CD4-positive, alpha-beta memory T cell (primary cell): Measurements from ENCODE around the gene SLC6A11. TPM values are rescaled to one million over a fixed set of nuclear protein-coding genes. Genes with fewer than 3 reads are reported as not detected.

ENCODE experiments used
- CTCF ChIA-PET: fragments of 350-600 bp; sonication (Branson Sonifier 250); formaldehyde crosslinking; loops from one replicate; lab custom pipeline; 2021; ENCODE audit warnings: inconsistent platforms; ENCODE audit not compliant: partially characterized antibody; lab: Charles Lee
- POLR2A ChIA-PET: fragments of 350-600 bp; sonication (Branson Sonifier 250); formaldehyde crosslinking; loops from one replicate; lab custom pipeline; 2021; ENCODE audit not compliant: partially characterized antibody; lab: Charles Lee
- DNase-seq, 5 donors: peaks; one replicate each; pipeline versions ENCODE4 v3.0.0 to v3.0.0-alpha.2; 2020 to 2022; ENCODE audit warnings: mixed read lengths in 1 of 5
- H3K27ac ChIP-seq: one replicate; pipeline ENCODE4 v1.7.0; 2013; ENCODE audit warnings: low read depth, low read length
- H3K27me3 ChIP-seq: 2 replicates; pipeline ENCODE4 v1.7.0; 2013; ENCODE audit warnings: mild to moderate bottlenecking, low read length, moderate library complexity; ENCODE audit not compliant: insufficient read depth
- H3K36me3 ChIP-seq: 2 replicates; pipeline ENCODE4 v1.7.0; 2013; ENCODE audit warnings: mild to moderate bottlenecking, low read length, moderate library complexity; ENCODE audit not compliant: insufficient read depth
- H3K4me1 ChIP-seq: 2 replicates; pipeline ENCODE4 v1.7.0; 2013; ENCODE audit warnings: mild to moderate bottlenecking, low read length, moderate library complexity; ENCODE audit not compliant: insufficient read depth
- H3K4me3 ChIP-seq, 2 donors: one replicate each; pipeline ENCODE4 v1.7.0; 2013; ENCODE audit warnings: low read length in 2 of 2, mild to moderate bottlenecking in 1 of 2
- H3K9me3 ChIP-seq, 2 donors: one replicate each; pipeline ENCODE4 v1.7.0; 2013; ENCODE audit warnings: low read length in 2 of 2, control low read depth in 1 of 2; ENCODE audit not compliant: control insufficient read depth in 1 of 2
- H3K27ac Mint-ChIP-seq, 7 donors: one replicate each; pipeline ENCODE4 v1.8.0; 2020 to 2021; ENCODE audit warnings: mixed read lengths in 7 of 7, mild to moderate bottlenecking in 6 of 7, inconsistent platforms in 3 of 7, moderate library complexity in 3 of 7
- H3K27me3 Mint-ChIP-seq, 2 donors: one replicate each; pipeline ENCODE4 v1.8.0; 2020 to 2021; ENCODE audit warnings: mixed read lengths in 2 of 2
- H3K36me3 Mint-ChIP-seq, 2 donors: one replicate each; pipeline ENCODE4 v1.8.0; 2020 to 2021; ENCODE audit warnings: mixed read lengths in 2 of 2, inconsistent platforms in 1 of 2, mild to moderate bottlenecking in 1 of 2
- H3K4me1 Mint-ChIP-seq, 4 donors: one replicate each; pipeline ENCODE4 v1.8.0; 2020 to 2021; ENCODE audit warnings: mixed read lengths in 4 of 4, mild to moderate bottlenecking in 1 of 4
- H3K4me3 Mint-ChIP-seq, 8 donors: one replicate each; pipeline ENCODE4 v1.8.0; 2020 to 2021; ENCODE audit warnings: mixed read lengths in 8 of 8, mild to moderate bottlenecking in 7 of 8, moderate library complexity in 6 of 8, inconsistent platforms in 3 of 8
- H3K9me3 Mint-ChIP-seq, 8 donors: one replicate each; pipeline ENCODE4 v1.8.0; 2020 to 2021; ENCODE audit warnings: mixed read lengths in 8 of 8, mild to moderate bottlenecking in 5 of 8, inconsistent platforms in 3 of 8, moderate library complexity in 1 of 8
- intact Hi-C: fragments of 100-400 bp; cut with micrococcal nuclease; formaldehyde crosslinking; loops from one replicate; pipeline ENCODE4 v1.15.1; 2023
- polyA plus RNA-seq, 2 donors: library from polyadenylated mRNA; unstranded; fragments of 300-500 nt; fragmentation: Illumina TruSeq; gene quantifications; one replicate each; pipeline ENCODE4 v1.2.3, GENCODE V29; 2021
- total RNA-seq, 2 experiments: library from RNA; stranded (reverse); gene quantifications; one replicate each; pipeline ENCODE4 v1.2.3, GENCODE V29; 2021

The SLC6A11 gene
- total and polyA plus RNA-seq, 4 experiments from 2014 or later = not detected

- POLR2A ChIA-PET = no interaction called here
- H3K9me3 Mint-ChIP-seq = peaks cover 0 to 35% (median 17%) of the 10 kb centered on the region in 8 donors
Observed at GRCh38 chr3:10889206-10889960, 73.4 kb downstream of the SLC6A11 start.

GRCh38 chr3:10890665-10891064 lies 74.6 kb downstream of the SLC6A11 start:
- no peak for DNase-seq
- Histone ChIP-seq H3K4me3 (no peak overlapping the region), H3K36me3 (no peaks in the 10 kb centered on the region), H3K4me1 (no peaks in the 10 kb centered on the region), H3K9me3 (peaks cover 0 to 9% of the 10 kb centered on the region in 2 donors), H3K27me3 (no peaks in the 10 kb centered on the region), H3K27ac (no peak overlapping the region)
- no peak overlapping the region for H3K4me3 Mint-ChIP-seq
- H3K36me3 Mint-ChIP-seq = no peaks in the 10 kb centered on the region
- peaks cover 7 to 26% of the 10 kb centered on the region in 2 donors for H3K27me3 Mint-ChIP-seq
- intact Hi-C loops = no loop called here
- H3K4me1 Mint-ChIP-seq = no peaks in the 10 kb centered on the region
- CTCF ChIA-PET = no interaction called here
- POLR2A ChIA-PET = no interaction called here
- H3K9me3 Mint-ChIP-seq = peaks cover 0 to 35% (median 17%) of the 10 kb centered on the region in 8 donors
- no peak overlapping the region for H3K27ac Mint-ChIP-seq

More at GRCh38 chr3:10889206-10889960, 73.4 kb downstream of the SLC6A11 start:
- Mint-ChIP-seq H3K36me3 (no peaks in the 10 kb centered on the region), H3K27ac (no peak overlapping the region), H3K4me3 (no peak overlapping the region), H3K4me1 (no peaks in the 10 kb centered on the region), H3K27me3 (peaks cover 5 to 22% of the 10 kb centered on the region in 2 donors)
- Histone ChIP-seq H3K4me3 (no peak overlapping the region), H3K4me1 (no peaks in the 10 kb centered on the region), H3K36me3 (no peaks in the 10 kb centered on the region), H3K27ac (no peak overlapping the region), H3K9me3 (peaks cover 0 to 9% of the 10 kb centered on the region in 2 donors), H3K27me3 (no peaks in the 10 kb centered on the region)
- intact Hi-C loops = no loop called here
- CTCF ChIA-PET = no interaction called here
- no peak for DNase-seq

- Histone ChIP-seq H3K9me3 (peaks cover 0 to 9% of the 10 kb centered on the region in 2 donors), H3K27me3 (no peaks in the 10 kb centered on the region), H3K4me1 (no peaks in the 10 kb centered on the region), H3K4me3 (no peak overlapping the region), H3K27ac (no peak overlapping the region), H3K36me3 (no peaks in the 10 kb centered on the region)
- no peaks in the 10 kb centered on the region for H3K36me3 Mint-ChIP-seq
- no peak overlapping the region for H3K4me3 Mint-ChIP-seq
- H3K27me3 Mint-ChIP-seq = peaks cover 7 to 15% of the 10 kb centered on the region in 2 donors
- peaks cover 0 to 35% (median 17%) of the 10 kb centered on the region in 8 donors for H3K9me3 Mint-ChIP-seq
- intact Hi-C loops = no loop called here
- no peak overlapping the region for H3K27ac Mint-ChIP-seq
- no peaks in the 10 kb centered on the region for H3K4me1 Mint-ChIP-seq
- no peak for DNase-seq
- ChIA-PET POLR2A (no interaction called here), CTCF (no interaction called here)
Observed at GRCh38 chr3:10892622-10893021, 76.6 kb downstream of the SLC6A11 start.

- H3K36me3 ChIP-seq = no peaks in the 10 kb centered on the region
- H3K27me3 ChIP-seq = no peaks in the 10 kb centered on the region
- Mint-ChIP-seq H3K4me3 (no peak overlapping the region), H3K36me3 (peaks cover 0 to 1% of the 10 kb centered on the region in 2 donors), H3K9me3 (peaks cover 0 to 25% (median 13%) of the 10 kb centered on the region in 8 donors), H3K27ac (no peak overlapping the region), H3K27me3 (no peaks in the 10 kb centered on the region), H3K4me1 (no peaks in the 10 kb centered on the region)
- H3K4me3 ChIP-seq = no peak overlapping the region
- ChIA-PET CTCF (no interaction called here), POLR2A (no interaction called here)
- H3K27ac ChIP-seq = no peak overlapping the region
- DNase-seq = no peak
- intact Hi-C loops = no loop called here
- H3K9me3 ChIP-seq = no peaks in the 10 kb centered on the region
- no peaks in the 10 kb centered on the region for H3K4me1 ChIP-seq
Observed at GRCh38 chr3:10901296-10901945, 85.4 kb downstream of the SLC6A11 start.

- no peaks in the 10 kb centered on the region for H3K27me3 ChIP-seq
- H3K27ac ChIP-seq = no peak overlapping the region
- POLR2A ChIA-PET = no interaction called here
- H3K27ac Mint-ChIP-seq = no peak overlapping the region
- H3K27me3 Mint-ChIP-seq = peaks cover 2 to 3% of the 10 kb centered on the region in 2 donors
- peaks cover 4 to 50% (median 40%) of the 10 kb centered on the region in 8 donors for H3K9me3 Mint-ChIP-seq
- peaks cover 6% of the 10 kb centered on the region in 2 donors for H3K36me3 Mint-ChIP-seq
- no peak overlapping the region for H3K4me3 Mint-ChIP-seq
- no peak overlapping the region for H3K4me3 ChIP-seq
- intact Hi-C loops = no loop called here
- CTCF ChIA-PET = no interaction called here
- DNase-seq = no peak
- no peaks in the 10 kb centered on the region for H3K9me3 ChIP-seq
- no peaks in the 10 kb centered on the region for H3K4me1 Mint-ChIP-seq
- no peaks in the 10 kb centered on the region for H3K36me3 ChIP-seq
- H3K4me1 ChIP-seq = no peaks in the 10 kb centered on the region
Observed at GRCh38 chr3:10907262-10907661, 91.2 kb downstream of the SLC6A11 start.

GRCh38 chr3:10910367-10910766 lies 94.3 kb downstream of the SLC6A11 start:
- Histone ChIP-seq H3K27ac (no peak overlapping the region), H3K9me3 (no peaks in the 10 kb centered on the region), H3K4me1 (no peaks in the 10 kb centered on the region), H3K4me3 (no peak overlapping the region), H3K27me3 (no peaks in the 10 kb centered on the region), H3K36me3 (no peaks in the 10 kb centered on the region)
- Mint-ChIP-seq H3K27me3 (peaks cover 3 to 12% of the 10 kb centered on the region in 2 donors), H3K9me3 (peaks cover 4 to 47% (median 38%) of the 10 kb centered on the region in 8 donors), H3K36me3 (peaks cover 6% of the 10 kb centered on the region in 2 donors), H3K4me3 (no peak overlapping the region), H3K4me1 (no peaks in the 10 kb centered on the region), H3K27ac (no peak overlapping the region)
- CTCF ChIA-PET = no interaction called here
- intact Hi-C loops = no loop called here
- POLR2A ChIA-PET = no interaction called here
- no peak for DNase-seq

- Histone ChIP-seq H3K4me1 (no peaks in the 10 kb centered on the region), H3K27me3 (no peaks in the 10 kb centered on the region), H3K36me3 (no peaks in the 10 kb centered on the region), H3K4me3 (no peak overlapping the region), H3K9me3 (no peaks in the 10 kb centered on the region), H3K27ac (no peak overlapping the region)
- H3K4me1 Mint-ChIP-seq = no peaks in the 10 kb centered on the region
- no peak overlapping the region for H3K4me3 Mint-ChIP-seq
- H3K27ac Mint-ChIP-seq = no peak overlapping the region
- H3K27me3 Mint-ChIP-seq = peaks cover 6 to 14% of the 10 kb centered on the region in 2 donors
- H3K36me3 Mint-ChIP-seq = peaks cover 4 to 6% of the 10 kb centered on the region in 2 donors
- ChIA-PET POLR2A (no interaction called here), CTCF (no interaction called here)
- DNase-seq = no peak
- peaks cover 4 to 38% (median 30%) of the 10 kb centered on the region in 8 donors for H3K9me3 Mint-ChIP-seq
- intact Hi-C loops = no loop called here
Observed at GRCh38 chr3:10911350-10912002, 95.4 kb downstream of the SLC6A11 start.
